Nephron (organoid): ENCODE measurements around the gene RAB3GAP2.

ENCODE experiments used
- H3K27ac Mint-ChIP-seq, 3 experiments: 2 replicates each; pipeline ENCODE4 v1.8.0; 2020; ENCODE audit warnings: mixed read lengths in 3 of 3, mild to moderate bottlenecking in 2 of 3, moderate library complexity in 1 of 3
- H3K27me3 Mint-ChIP-seq: 2 replicates; pipeline ENCODE4 v1.8.0; 2021; ENCODE audit warnings: low read depth, mild to moderate bottlenecking, moderate library complexity, mixed read lengths
- H3K36me3 Mint-ChIP-seq: 2 replicates; pipeline ENCODE4 v1.8.0; 2020; ENCODE audit warnings: low read depth, mixed read lengths
- H3K4me1 Mint-ChIP-seq: 2 replicates; pipeline ENCODE4 v1.8.0; 2020; ENCODE audit warnings: mixed read lengths
- H3K4me3 Mint-ChIP-seq, 3 experiments: 2 replicates each; pipeline ENCODE4 v1.8.0; 2020; ENCODE audit warnings: mild to moderate bottlenecking in 3 of 3, mixed read lengths in 3 of 3, moderate library complexity in 2 of 3
- H3K9me3 Mint-ChIP-seq: 2 replicates; pipeline ENCODE4 v1.8.0; 2020; ENCODE audit warnings: mixed read lengths
- CTCF ChIP-seq, 3 experiments: fragments of 200-600 bp; sonication (generic); IDR thresholded peaks; one replicate each; pipeline ENCODE4 v1.5.0; 2021; ENCODE audit warnings: antibody characterized with exemption in 3 of 3; ENCODE audit not compliant: unreplicated experiment in 3 of 3

RAB3GAP2 gene

GRCh38 chr1:220227393-220227792, 44.9 kb downstream of the RAB3GAP2 start:
- Mint-ChIP-seq H3K36me3 (peaks cover 47% of the 10 kb centered on the region), H3K9me3 (no peaks in the 10 kb centered on the region), H3K4me1 (peaks cover 11% of the 10 kb centered on the region), H3K27ac (no peak overlapping the region), H3K27me3 (no peaks in the 10 kb centered on the region), H3K4me3 (no peak overlapping the region)
- no peak for TF ChIP-seq CTCF (IDR thresholded peaks at IDR 0.05; ENCODE audit: unreplicated experiment in 3 of 3)

GRCh38 chr1:220226752-220227151, 45.5 kb downstream of the RAB3GAP2 start:
- Mint-ChIP-seq H3K4me1 (peaks cover 11% of the 10 kb centered on the region), H3K4me3 (no peak overlapping the region), H3K9me3 (no peaks in the 10 kb centered on the region), H3K27me3 (no peaks in the 10 kb centered on the region), H3K27ac (no peak overlapping the region), H3K36me3 (peaks cover 41% of the 10 kb centered on the region)
- TF ChIP-seq CTCF (IDR thresholded peaks at IDR 0.05; ENCODE audit: unreplicated experiment in 3 of 3) = no peak

DNA sequence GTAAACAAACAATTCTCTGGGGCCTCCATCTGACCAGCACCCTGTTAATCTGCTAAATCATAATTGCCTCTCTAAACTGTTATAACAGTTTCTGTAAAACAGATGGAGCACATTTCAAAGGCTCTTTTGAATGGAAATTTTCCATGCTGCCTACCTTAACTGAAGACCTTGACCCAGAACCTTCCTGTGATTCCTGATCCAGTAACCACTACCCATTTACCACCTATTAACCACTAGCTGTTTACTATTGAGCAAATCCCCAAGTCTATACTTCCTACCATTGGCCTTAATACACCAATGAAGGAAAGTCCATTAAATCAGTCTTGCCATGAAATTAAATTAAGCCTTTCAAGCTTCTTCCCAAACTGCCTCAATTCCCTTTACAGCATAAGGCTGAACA, 46.3 kb downstream of the RAB3GAP2 start:
- no peak for TF ChIP-seq CTCF (IDR thresholded peaks at IDR 0.05; ENCODE audit: unreplicated experiment in 3 of 3)
- Mint-ChIP-seq H3K27me3 (no peaks in the 10 kb centered on the region), H3K36me3 (peaks cover 33% of the 10 kb centered on the region), H3K4me1 (peaks cover 11% of the 10 kb centered on the region), H3K4me3 (no peak overlapping the region), H3K27ac (no peak overlapping the region), H3K9me3 (no peaks in the 10 kb centered on the region)

GRCh38 chr1:220224611-220225124, 47.6 kb downstream of the RAB3GAP2 start:
- no peaks in the 10 kb centered on the region for H3K9me3 Mint-ChIP-seq
- no peak for TF ChIP-seq CTCF (IDR thresholded peaks at IDR 0.05; ENCODE audit: unreplicated experiment in 3 of 3)
- H3K4me3 Mint-ChIP-seq = no peak overlapping the region
- H3K27me3 Mint-ChIP-seq = no peaks in the 10 kb centered on the region
- H3K27ac Mint-ChIP-seq = no peak overlapping the region
- H3K36me3 Mint-ChIP-seq = peaks cover 23% of the 10 kb centered on the region
- peaks cover 11% of the 10 kb centered on the region for H3K4me1 Mint-ChIP-seq

GRCh38 chr1:220224033-220224432, 48.2 kb downstream of the RAB3GAP2 start:
- H3K4me3 Mint-ChIP-seq = no peak overlapping the region
- peaks cover 21% of the 10 kb centered on the region for H3K36me3 Mint-ChIP-seq
- no peaks in the 10 kb centered on the region for H3K27me3 Mint-ChIP-seq
- peaks cover 11% of the 10 kb centered on the region for H3K4me1 Mint-ChIP-seq
- H3K27ac Mint-ChIP-seq = no peak overlapping the region
- no peak for TF ChIP-seq CTCF (IDR thresholded peaks at IDR 0.05; ENCODE audit: unreplicated experiment in 3 of 3)
- H3K9me3 Mint-ChIP-seq = no peaks in the 10 kb centered on the region

- H3K4me1 Mint-ChIP-seq = peaks cover 11% of the 10 kb centered on the region
- H3K9me3 Mint-ChIP-seq = no peaks in the 10 kb centered on the region
- H3K27ac Mint-ChIP-seq = no peak overlapping the region
- TF ChIP-seq CTCF (IDR thresholded peaks at IDR 0.05; ENCODE audit: unreplicated experiment in 3 of 3) = no peak
- H3K4me3 Mint-ChIP-seq = no peak overlapping the region
- H3K36me3 Mint-ChIP-seq = peaks cover 12% of the 10 kb centered on the region
- no peaks in the 10 kb centered on the region for H3K27me3 Mint-ChIP-seq
These were observed 49.3 kb downstream of the RAB3GAP2 start for GRCh38 chr1:220222939-220223338.
